ENCODE data around the gene SLC22A17.

SLC22A17 gene

DNA sequence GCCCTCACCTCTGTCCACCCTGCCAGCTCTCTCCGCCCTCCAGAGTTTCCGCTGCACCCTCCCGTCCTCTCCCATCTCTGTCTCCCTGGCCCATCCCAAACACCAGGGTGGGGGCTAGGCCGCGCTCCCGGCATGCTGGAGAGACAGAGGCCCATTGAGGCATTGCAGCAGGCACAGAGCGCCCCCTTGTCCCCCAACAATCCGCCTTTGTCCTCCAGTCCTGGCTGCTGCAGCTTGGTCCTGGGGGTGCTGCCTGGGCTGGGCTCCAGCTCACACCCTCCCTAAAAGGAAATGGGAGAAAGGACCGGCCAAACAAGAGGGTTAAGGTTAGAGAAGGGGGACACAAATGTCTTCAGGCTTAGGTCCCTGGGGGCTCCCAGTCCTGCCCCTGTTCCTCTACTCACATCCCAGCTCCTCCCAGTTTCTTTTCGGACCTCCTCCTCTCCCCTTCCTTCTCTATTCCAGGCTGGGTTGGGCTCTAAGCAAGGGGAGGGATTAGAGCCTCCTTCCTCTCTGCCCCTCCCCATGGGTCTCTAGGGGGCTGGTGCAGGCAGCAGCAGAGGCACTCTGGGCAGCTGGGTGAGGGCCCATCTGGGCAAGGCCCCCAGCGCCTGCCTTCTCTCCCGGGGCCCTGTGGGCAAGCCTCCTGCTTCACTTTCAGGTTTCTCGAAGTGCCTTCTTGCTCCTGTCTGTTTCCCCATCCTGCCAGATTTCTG is 24.0 kb upstream of the SLC22A17 start, which contains the start of gene CMTM5:
TSS of gene CMTM5 (plus strand) at position 565 of the 716 bp plus-strand sequence. CDS start 206 bp downstream, outside the sequence.
- no peak within 1 kb of the TSS for H3K4me3 ChIP-seq (ENCODE audit: low read length)
- TF ChIP-seq, protein P1, sequence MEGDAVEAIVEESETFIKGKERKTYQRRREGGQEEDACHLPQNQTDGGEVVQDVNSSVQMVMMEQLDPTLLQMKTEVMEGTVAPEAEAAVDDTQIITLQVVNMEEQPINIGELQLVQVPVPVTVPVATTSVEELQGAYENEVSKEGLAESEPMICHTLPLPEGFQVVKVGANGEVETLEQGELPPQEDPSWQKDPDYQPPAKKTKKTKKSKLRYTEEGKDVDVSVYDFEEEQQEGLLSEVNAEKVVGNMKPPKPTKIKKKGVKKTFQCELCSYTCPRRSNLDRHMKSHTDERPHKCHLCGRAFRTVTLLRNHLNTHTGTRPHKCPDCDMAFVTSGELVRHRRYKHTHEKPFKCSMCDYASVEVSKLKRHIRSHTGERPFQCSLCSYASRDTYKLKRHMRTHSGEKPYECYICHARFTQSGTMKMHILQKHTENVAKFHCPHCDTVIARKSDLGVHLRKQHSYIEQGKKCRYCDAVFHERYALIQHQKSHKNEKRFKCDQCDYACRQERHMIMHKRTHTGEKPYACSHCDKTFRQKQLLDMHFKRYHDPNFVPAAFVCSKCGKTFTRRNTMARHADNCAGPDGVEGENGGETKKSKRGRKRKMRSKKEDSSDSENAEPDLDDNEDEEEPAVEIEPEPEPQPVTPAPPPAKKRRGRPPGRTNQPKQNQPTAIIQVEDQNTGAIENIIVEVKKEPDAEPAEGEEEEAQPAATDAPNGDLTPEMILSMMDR (conservative IDR thresholded peaks at IDR 0.05; ENCODE audit: low read length) = no peak
- DNase-seq (ENCODE audit: low read depth) = no peak

DNA sequence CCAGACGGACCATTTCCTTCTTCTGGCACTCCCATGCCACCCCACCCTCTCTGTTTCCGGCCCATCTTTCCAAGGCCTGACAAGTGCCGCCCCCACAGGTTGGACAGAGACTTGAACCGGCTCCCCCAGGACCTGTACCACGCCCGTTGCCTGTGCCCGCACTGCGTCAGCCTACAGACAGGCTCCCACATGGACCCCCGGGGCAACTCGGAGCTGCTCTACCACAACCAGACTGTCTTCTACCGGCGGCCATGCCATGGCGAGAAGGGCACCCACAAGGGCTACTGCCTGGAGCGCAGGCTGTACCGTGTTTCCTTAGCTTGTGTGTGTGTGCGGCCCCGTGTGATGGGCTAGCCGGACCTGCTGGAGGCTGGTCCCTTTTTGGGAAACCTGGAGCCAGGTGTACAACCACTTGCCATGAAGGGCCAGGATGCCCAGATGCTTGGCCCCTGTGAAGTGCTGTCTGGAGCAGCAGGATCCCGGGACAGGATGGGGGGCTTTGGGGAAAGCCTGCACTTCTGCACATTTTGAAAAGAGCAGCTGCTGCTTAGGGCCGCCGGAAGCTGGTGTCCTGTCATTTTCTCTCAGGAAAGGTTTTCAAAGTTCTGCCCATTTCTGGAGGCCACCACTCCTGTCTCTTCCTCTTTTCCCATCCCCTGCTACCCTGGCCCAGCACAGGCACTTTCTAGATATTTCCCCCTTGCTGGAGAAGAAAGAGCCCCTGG is 23.0 kb upstream of the SLC22A17 start:
- no peak overlapping the region for H3K4me3 ChIP-seq (ENCODE audit: low read length)
- DNase-seq (ENCODE audit: low read depth) = no peak
- TF ChIP-seq, protein P1 (conservative IDR thresholded peaks at IDR 0.05; ENCODE audit: low read length) = no peak

DNA sequence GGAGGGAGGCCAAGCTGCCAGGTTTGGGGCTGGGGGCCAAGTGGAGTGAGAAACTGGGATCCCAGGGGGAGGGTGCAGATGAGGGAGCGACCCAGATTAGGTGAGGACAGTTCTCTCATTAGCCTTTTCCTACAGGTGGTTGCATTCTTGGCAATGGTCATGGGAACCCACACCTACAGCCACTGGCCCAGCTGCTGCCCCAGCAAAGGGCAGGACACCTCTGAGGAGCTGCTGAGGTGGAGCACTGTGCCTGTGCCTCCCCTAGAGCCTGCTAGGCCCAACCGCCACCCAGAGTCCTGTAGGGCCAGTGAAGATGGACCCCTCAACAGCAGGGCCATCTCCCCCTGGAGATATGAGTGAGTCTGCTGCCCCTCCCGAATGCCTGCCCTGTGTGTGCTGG is 20.4 kb upstream of the SLC22A17 start:
- TF ChIP-seq, protein P1 (conservative IDR thresholded peaks at IDR 0.05; ENCODE audit: low read length) = no peak
- no peak overlapping the region for H3K4me3 ChIP-seq (ENCODE audit: low read length)
- no peak for DNase-seq (ENCODE audit: low read depth)

DNA sequence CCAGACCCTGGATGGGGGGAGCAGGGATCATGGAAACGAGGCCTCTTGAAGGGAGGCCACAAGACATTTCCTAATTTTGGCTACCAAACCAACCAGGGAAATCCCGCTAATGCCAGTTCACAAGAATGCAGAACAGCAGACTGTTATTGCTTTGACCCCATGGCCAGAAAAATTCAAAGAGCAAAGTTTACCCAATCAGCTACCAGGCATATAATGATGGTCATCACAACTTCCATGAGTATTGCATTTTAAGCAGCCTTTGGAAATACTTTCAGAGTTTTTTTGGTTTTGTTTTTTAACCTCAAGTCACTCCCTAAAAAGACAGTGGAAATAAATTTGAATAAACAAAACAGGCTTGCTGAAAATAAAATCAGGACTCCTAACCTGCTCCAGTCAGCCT is 19.8 kb upstream of the SLC22A17 start, which contains the start of gene IL25:
TSS of gene IL25 (plus strand) at position 301 of the 400 bp plus-strand sequence.
- DNase-seq (ENCODE audit: low read depth) = no peak
- TF ChIP-seq, protein P1 (conservative IDR thresholded peaks at IDR 0.05; ENCODE audit: low read length) = no peak
- no peak within 1 kb of the TSS for H3K4me3 ChIP-seq (ENCODE audit: low read length)

DNA sequence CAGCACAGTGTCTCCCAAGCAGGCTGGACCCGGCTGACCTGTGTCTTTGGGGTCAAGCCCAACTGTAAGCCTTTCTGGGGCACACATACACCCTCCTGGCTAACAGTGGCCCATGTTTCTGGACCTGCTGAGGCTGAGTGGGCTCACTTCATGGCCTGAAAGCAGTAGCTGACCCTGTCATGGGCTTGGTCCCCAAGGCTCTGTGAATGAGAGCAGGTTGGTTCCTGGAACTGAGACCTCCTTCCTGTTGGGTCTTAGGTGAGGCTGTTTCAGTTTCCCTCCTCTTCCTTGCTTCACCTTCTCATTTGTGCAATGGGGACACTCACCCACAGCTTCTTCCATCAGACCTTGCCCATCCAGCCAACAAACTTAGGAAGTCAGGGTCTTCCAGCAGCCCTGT is 19.2 kb upstream of the SLC22A17 start:
- TF ChIP-seq, protein P1 (conservative IDR thresholded peaks at IDR 0.05; ENCODE audit: low read length) = no peak
- DNase-seq (ENCODE audit: low read depth) = no peak
- H3K4me3 ChIP-seq (ENCODE audit: low read length) = no peak overlapping the region

DNA sequence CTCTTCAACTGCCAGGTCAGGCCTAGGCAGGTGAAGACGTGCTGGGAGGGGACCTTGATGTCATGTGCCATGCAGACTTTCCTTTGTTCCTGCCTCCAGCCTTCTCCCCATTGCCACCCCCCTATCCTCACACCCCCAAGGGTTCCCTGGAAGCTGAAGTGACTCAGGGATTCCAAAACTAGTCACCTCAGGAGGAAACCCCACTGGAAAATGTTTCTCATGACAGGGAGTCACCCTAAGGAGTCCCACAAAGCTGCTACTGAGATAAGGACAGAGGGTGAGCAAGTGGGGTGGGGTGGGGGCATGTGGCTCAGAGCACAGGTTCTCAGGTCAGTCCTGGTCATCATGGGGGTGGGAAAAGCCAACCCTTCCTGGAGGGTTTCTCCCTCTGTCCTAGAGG is 17.5 kb upstream of the SLC22A17 start:
- no peak overlapping the region for H3K4me3 ChIP-seq (ENCODE audit: low read length)
- TF ChIP-seq, protein P1 (conservative IDR thresholded peaks at IDR 0.05; ENCODE audit: low read length) = no peak
- no peak for DNase-seq (ENCODE audit: low read depth)

Measured in AG10803 (cell line).